Mucosa of rectum (tissue), 2 donors: Measurements from ENCODE around the gene LRRTM4.
"Not testable (repeated sequence)": the region's sequence is repeated elsewhere in the genome, so short reads cannot be mapped to it uniquely, and the experiment has no call there.

Experiments
- H3K27ac ChIP-seq, 2 donors: one replicate each; pipeline ENCODE4 v1.7.0; 2013; ENCODE audit warnings: inconsistent platforms in 2 of 2, low read depth in 2 of 2, low read length in 2 of 2
- H3K27me3 ChIP-seq, 2 donors: one replicate each; pipeline ENCODE4 v1.7.0; 2013; ENCODE audit warnings: low read length in 2 of 2; ENCODE audit not compliant: control insufficient read depth in 2 of 2, insufficient read depth in 2 of 2
- H3K36me3 ChIP-seq, 2 donors: one replicate each; pipeline ENCODE4 v1.7.0; 2013; ENCODE audit warnings: low read length in 2 of 2; ENCODE audit not compliant: control insufficient read depth in 2 of 2, insufficient read depth in 2 of 2
- H3K4me1 ChIP-seq, 2 donors: one replicate each; pipeline ENCODE4 v1.7.0; 2013; ENCODE audit warnings: low read length in 2 of 2, mild to moderate bottlenecking in 1 of 2; ENCODE audit not compliant: control insufficient read depth in 2 of 2, insufficient read depth in 2 of 2
- H3K4me3 ChIP-seq, 2 donors: one replicate each; pipeline ENCODE4 v1.7.0; 2013; ENCODE audit warnings: low read length in 2 of 2
- H3K9ac ChIP-seq, 2 donors: one replicate each; pipeline ENCODE4 v1.7.0; 2013; ENCODE audit warnings: low read length in 2 of 2, low read depth in 1 of 2, mild to moderate bottlenecking in 1 of 2
- H3K9me3 ChIP-seq, 2 donors: one replicate each; pipeline ENCODE4 v1.7.0; 2013; ENCODE audit warnings: low read length in 2 of 2; ENCODE audit not compliant: control insufficient read depth in 2 of 2
- donor health status: healthy.
- donor health status: Normal muscosa, but diverticular disease.

Gene LRRTM4

DNA sequence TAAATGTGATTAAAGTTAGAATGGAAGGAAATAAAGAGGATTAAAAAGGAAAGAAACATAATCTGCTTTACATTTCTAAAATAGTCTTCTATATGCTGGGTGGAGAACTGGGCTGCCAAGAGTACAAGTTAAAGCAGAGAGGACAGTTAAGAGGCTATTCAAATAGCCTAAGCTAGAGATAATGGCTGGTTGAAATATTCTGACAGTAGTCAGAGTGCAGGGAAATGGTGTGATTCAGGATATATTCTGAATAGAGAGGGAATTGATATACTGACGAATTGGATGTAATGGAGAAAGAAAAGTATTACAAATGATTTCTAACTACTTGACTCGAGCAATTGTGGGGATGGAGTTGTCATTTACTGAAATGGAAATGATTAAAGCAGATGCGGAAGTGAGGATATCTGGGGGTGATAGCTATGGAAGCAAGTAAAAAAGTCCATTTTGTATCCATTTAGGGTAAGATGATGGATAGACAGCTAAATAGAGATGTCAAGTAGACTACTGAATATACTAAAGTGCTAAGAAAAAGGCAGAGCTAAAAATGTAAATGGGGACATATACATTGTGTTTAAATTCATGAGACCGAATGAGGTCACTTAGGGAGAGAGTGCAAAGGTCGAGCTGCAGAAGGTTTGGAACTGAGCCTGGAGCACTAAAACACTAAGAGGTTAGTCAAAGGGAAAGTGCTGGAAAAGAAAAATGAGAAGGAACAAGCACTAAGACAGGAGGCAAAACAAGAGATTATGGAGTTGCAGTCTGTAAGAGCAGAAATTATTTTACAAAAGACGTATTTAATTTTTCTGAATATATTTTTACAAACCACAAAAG is 696.8 kb downstream of the LRRTM4 start:
- H3K4me1 ChIP-seq, result peaks cover 2 to 5% of the 10 kb centered on the region in 2 donors
- no peak overlapping the region for H3K9ac ChIP-seq
- H3K27ac ChIP-seq, result no peak overlapping the region
- H3K36me3 ChIP-seq, result no peaks in the 10 kb centered on the region
- H3K4me3 ChIP-seq, result no peak overlapping the region
- H3K27me3 ChIP-seq, result no peaks in the 10 kb centered on the region
- no peaks in the 10 kb centered on the region for H3K9me3 ChIP-seq

GRCh38 chr2:76821731-76822130 is 700.4 kb downstream of the LRRTM4 start:
- Histone ChIP-seq H3K36me3 (no peaks in the 10 kb centered on the region), H3K27me3 (no peaks in the 10 kb centered on the region), H3K9me3 (no peaks in the 10 kb centered on the region), H3K4me3 (no peak overlapping the region), H3K4me1 (peaks cover 3 to 4% of the 10 kb centered on the region in 2 donors), H3K27ac (no peak overlapping the region), H3K9ac (no peak overlapping the region)

GRCh38 chr2:76813084-76813483 is 709.1 kb downstream of the LRRTM4 start:
- Histone ChIP-seq H3K9me3 (no peaks in the 10 kb centered on the region), H3K27me3 (no peaks in the 10 kb centered on the region), H3K9ac (no peak overlapping the region), H3K4me1 (peaks cover 0 to 2% of the 10 kb centered on the region in 2 donors), H3K27ac (no peak overlapping the region), H3K4me3 (no peak overlapping the region), H3K36me3 (no peaks in the 10 kb centered on the region)

DNA sequence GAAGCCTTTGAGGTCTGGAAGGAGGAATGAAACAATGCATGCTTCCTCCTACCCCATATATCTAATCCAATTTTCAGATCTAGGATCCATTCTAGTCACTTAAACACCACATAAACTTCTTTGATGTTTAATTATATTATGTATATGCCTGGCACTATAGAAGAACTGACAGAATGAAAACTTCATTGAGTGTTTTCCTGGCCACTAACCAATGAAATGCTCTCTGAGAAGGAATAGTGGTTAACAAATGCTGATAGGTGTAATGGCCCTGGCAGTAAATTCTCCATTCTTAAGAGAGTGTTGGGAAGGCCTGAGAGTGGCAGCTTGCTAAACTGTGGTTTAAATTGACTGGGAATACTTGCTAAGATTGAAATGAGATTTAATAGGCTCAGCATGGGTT is 710.0 kb downstream of the LRRTM4 start:
- H3K4me3 ChIP-seq, result no peak overlapping the region
- no peaks in the 10 kb centered on the region for H3K36me3 ChIP-seq
- no peak overlapping the region for H3K9ac ChIP-seq
- no peaks in the 10 kb centered on the region for H3K9me3 ChIP-seq
- H3K27me3 ChIP-seq, result no peaks in the 10 kb centered on the region
- H3K4me1 ChIP-seq, result peaks cover 0 to under 1% of the 10 kb centered on the region in 2 donors
- no peak overlapping the region for H3K27ac ChIP-seq

DNA sequence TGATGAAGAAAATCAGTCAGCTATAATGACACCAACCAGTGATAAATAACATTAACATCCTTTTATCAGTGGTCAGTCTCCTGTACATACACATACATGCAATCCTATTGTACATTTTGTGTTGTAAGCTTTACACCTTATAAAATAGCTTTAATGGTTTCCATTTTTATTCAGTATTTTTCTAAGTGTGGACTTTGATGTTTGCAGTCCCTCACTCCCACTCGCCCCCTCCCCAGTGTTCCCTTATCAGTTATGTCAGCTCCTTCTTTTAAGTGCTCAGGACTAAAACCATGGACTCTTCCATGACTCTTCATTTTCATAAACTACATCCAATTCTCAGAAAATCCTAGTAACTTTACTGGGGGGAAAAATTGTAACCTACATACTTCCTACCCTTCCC is 713.0 kb downstream of the LRRTM4 start:
- H3K9ac ChIP-seq, result no peak overlapping the region
- no peak overlapping the region for H3K4me3 ChIP-seq
- H3K27ac ChIP-seq, result no peak overlapping the region
- no peaks in the 10 kb centered on the region for H3K27me3 ChIP-seq
- no peaks in the 10 kb centered on the region for H3K9me3 ChIP-seq
- no peaks in the 10 kb centered on the region for H3K4me1 ChIP-seq
- no peaks in the 10 kb centered on the region for H3K36me3 ChIP-seq

- no peak overlapping the region for H3K4me3 ChIP-seq
- H3K9me3 ChIP-seq, result no peaks in the 10 kb centered on the region
- no peaks in the 10 kb centered on the region for H3K27me3 ChIP-seq
- H3K36me3 ChIP-seq, result no peaks in the 10 kb centered on the region
- no peak overlapping the region for H3K27ac ChIP-seq
- no peak overlapping the region for H3K9ac ChIP-seq
- H3K4me1 ChIP-seq, result no peaks in the 10 kb centered on the region
Observed at GRCh38 chr2:76808732-76809131, 713.4 kb downstream of the LRRTM4 start.

DNA sequence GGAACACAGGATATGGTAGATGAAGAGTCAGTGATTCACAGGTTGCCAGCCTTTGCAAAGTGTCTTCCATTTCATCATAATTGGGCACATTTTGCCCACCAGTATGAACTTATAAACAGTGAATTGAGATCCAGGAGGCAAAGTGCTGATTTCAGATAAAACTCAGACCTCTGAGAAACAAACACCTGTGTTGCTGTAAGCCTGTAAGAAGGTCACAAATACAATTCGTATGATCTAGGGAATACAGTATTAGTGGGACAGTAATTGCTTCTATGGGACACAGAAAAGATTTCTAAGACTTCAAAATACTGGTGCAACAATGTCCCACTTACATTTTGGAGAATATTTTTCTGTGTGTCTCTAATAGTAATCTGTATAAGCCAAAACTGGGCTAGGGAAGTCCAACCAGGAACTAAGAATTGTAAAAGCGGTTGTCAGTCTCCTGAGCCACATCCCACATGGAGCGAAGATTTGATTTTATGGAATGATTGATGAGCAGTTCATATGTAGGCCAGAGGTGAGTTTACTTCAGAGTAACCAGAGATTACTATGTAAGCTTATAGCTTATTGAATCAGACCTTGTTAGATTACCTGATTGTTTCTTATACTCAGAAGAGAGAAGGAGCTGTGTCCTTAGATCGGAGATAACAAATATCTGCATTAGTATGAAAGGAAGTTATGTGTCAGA is 728.4 kb downstream of the LRRTM4 start:
- Histone ChIP-seq H3K4me1 (no peaks in the 10 kb centered on the region), H3K27ac (no peak overlapping the region), H3K27me3 (no peaks in the 10 kb centered on the region), H3K4me3 (no peak overlapping the region), H3K36me3 (no peaks in the 10 kb centered on the region), H3K9me3 (no peaks in the 10 kb centered on the region), H3K9ac (no peak overlapping the region)

DNA sequence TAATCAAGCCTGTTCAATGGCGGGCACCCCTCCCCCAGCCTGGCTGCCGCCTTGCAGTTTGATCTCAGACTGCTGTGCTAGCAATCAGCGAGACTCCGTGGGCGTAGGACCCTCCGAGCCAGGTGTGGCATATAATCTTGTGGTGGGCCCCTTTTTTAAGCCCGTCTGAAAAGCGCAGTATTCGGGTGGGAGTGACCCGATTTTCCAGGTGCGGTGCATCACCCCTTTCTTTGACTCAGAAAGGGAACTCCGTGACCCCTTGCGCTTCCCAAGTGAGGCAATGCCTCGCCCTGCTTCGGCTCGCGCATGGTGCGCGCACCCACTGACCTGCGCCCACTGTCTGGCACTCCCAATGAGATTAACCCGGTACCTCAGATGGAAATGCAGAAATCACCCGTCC is 740.9 kb downstream of the LRRTM4 start:
- H3K36me3 ChIP-seq, H3K4me3 ChIP-seq, H3K27me3 ChIP-seq, H3K9ac ChIP-seq, H3K4me1 ChIP-seq, H3K9me3 ChIP-seq, H3K27ac ChIP-seq: not testable (repeated sequence)

- H3K36me3 ChIP-seq, result no peaks in the 10 kb centered on the region
- no peaks in the 10 kb centered on the region for H3K27me3 ChIP-seq
- no peak overlapping the region for H3K4me3 ChIP-seq
- no peak overlapping the region for H3K9ac ChIP-seq
- H3K27ac ChIP-seq, result no peak overlapping the region
- no peaks in the 10 kb centered on the region for H3K4me1 ChIP-seq
- no peaks in the 10 kb centered on the region for H3K9me3 ChIP-seq
Observed at GRCh38 chr2:76763276-76763675, 758.9 kb downstream of the LRRTM4 start.

DNA sequence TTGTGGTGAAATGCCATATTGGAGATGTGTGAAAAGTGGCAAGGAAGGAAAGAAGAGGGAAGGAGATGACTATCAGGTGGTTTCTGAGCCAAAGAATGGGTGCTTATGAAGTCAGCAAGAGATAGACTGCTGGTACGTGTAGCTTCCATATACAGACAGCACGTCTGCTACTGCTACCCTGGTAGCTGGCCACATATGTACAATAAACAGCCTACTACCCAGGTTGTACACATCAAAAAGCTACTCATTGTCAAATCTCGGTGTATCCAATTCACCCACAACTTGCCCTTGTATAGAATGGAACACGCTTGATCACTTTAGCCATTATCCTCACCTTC is 761.8 kb downstream of the LRRTM4 start:
- no peaks in the 10 kb centered on the region for H3K9me3 ChIP-seq
- H3K9ac ChIP-seq, result no peak overlapping the region
- H3K4me3 ChIP-seq, result no peak overlapping the region
- H3K27me3 ChIP-seq, result no peaks in the 10 kb centered on the region
- no peaks in the 10 kb centered on the region for H3K4me1 ChIP-seq
- H3K36me3 ChIP-seq, result no peaks in the 10 kb centered on the region
- H3K27ac ChIP-seq, result no peak overlapping the region
